ENCODE measurements around the gene PANK3.

GRCh38 chr5:168620807-168621206 is 41.6 kb upstream of the PANK3 start:
- TF ChIP-seq POLR2AphosphoS5 (IDR thresholded peaks at IDR 0.05; ENCODE audit: low read depth, low read length), result no peak
- TF ChIP-seq POLR2A (IDR thresholded peaks at IDR 0.05; ENCODE audit: low read depth, low read length), result no peak
- TF ChIP-seq TAF1 (IDR thresholded peaks at IDR 0.05; ENCODE audit: borderline replicate concordance, low read depth, low read length), result no peak

Measured in GM12892 (cell line).